Pancreas (tissue), 10 donors: Measurements from ENCODE around the gene ATP5F1D. TPM values are rescaled to one million over a fixed set of nuclear protein-coding genes. Genes with fewer than 3 reads are reported as not detected.
A peak's percentile ranks its signal among the peaks of the same experiment; 100 is the strongest.

Experiments
- ATAC-seq, 4 donors: fragments of 200-7000 bp; cut with Tn5 transposase; one replicate each; pipeline versions ENCODE4 v1.8.0 to v1.9.1; 2020; ENCODE audit warnings: mild to moderate bottlenecking in 4 of 4, moderate library complexity in 4 of 4
- DNase-seq, 6 donors: peaks; one replicate each; pipeline ENCODE4 v3.0.0-alpha.2; 2020
- FAIRE-seq: peaks from 2 replicates; lab custom pipeline; 2012; peaks lifted over from hg19 to GRCh38; lab: Jason Lieb, UNC
- H3K27ac ChIP-seq, 4 donors: fragments of 200-600 bp; sonication (generic); 1 replicate in 3 of 4; 2 replicates in 1 of 4; pipeline versions ENCODE4 v1.5.0 to v1.8.0; 2020
- H3K27me3 ChIP-seq, 4 donors: fragments of 200-600 bp; one replicate each; pipeline ENCODE4 v1.8.0; 2021
- H3K36me3 ChIP-seq, 3 donors: fragments of 200-600 bp; sonication (generic) in 1 of 3; one replicate each; pipeline versions ENCODE4 v1.5.0 to v1.8.0; 2020 to 2021
- H3K4me1 ChIP-seq, 3 donors: fragments of 200-600 bp; one replicate each; pipeline ENCODE4 v1.8.0; 2021
- H3K4me3 ChIP-seq, 4 donors: fragments of 200-600 bp; sonication (generic) in 2 of 4; one replicate each; pipeline versions ENCODE4 v1.5.0 to v1.8.0; 2020 to 2021
- H3K9me3 ChIP-seq, 4 donors: fragments of 200-600 bp; one replicate each; pipeline ENCODE4 v1.8.0; 2021
- WGBS, 2 donors: extraction: QIAGEN DNeasy Blood & Tissue Kit; methylation state at CpG; one replicate each; pipeline ENCODE4 v1.1.7; 2013; 5-methylcytosine and 5-hydroxymethylcytosine counted together
- intact Hi-C, 3 donors: fragments of 100-400 bp; cut with DNase I; formaldehyde crosslinking; loops; one replicate each; pipeline versions ENCODE4 v1.11.1 to v1.14.2; 2022
- polyA plus RNA-seq, 2 donors: library from polyadenylated mRNA; stranded (reverse); fragments of 200-250 nt; gene quantifications; one replicate each; pipeline ENCODE4 v1.2.3, GENCODE V29; 2013
- total RNA-seq, 6 donors: library from RNA; stranded (reverse); fragmentation: NEBNext Ultra II Directional in 4 of 6; extraction: Animal tissue kit (Norgen Biotek cat#: 25700) in 4 of 6; gene quantifications; one replicate each; pipeline versions ENCODE4 v1.2.1 to v1.2.4, GENCODE V29; 2021 to 2023
- TF ChIP-seq, protein P1 (sequence below), 4 donors: fragments of 200-600 bp; sonication (generic) in 3 of 4; IDR thresholded peaks; one replicate each; pipeline versions ENCODE4 v1.5.0 to v1.8.0; 2021; ENCODE audit warnings: antibody characterized with exemption in 4 of 4
- donor health status: healthy with polysubstance abuse.
- donor health status: DM: no; HTN: no; CAD: no; lungs with moderate emphysema.
- donor health status: DM: no; HTN: no; CAD: no.
- donor health status: control.
- donor health status: control.
- donor health status: Bipolar disorder and iron deficiency.
- donor health status: DM: yes; HTN: yes; CAD: no.
- donor health status: DM: no; HTN: no; CAD: no.
- donor health status: DM: no; HTN: no; CAD: no.
- donor health status: DM: yes; HTN: yes; CAD: no.

ATP5F1D gene
- total and polyA plus RNA-seq, 8 donors = 97.3 to 515 (median 167) TPM

DNA sequence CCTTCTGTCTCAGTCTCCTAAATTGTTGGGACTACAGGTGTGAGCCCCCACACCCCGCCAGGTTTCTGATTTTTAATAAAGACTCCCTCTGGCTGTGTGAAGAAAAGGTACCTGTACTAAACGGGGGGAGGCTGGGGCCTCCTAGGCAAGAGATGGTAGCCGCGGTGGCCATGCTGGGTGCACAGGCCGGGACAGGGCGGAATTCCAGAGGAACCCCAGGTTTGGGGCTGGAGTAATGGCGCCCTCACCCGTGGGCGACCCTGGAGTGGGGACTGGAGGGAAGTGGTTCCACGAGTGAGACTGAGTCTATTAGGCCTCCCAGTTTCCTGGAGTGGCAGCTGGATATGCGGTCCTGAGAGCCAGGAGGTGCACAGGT is 2.1 kb upstream of the ATP5F1D start:
- no peak overlapping the region for H3K4me3 ChIP-seq
- intact Hi-C loops = no loop called here
- DNase-seq = no peak
- H3K9me3 ChIP-seq = no peaks in the 10 kb centered on the region
- TF ChIP-seq, protein P1, sequence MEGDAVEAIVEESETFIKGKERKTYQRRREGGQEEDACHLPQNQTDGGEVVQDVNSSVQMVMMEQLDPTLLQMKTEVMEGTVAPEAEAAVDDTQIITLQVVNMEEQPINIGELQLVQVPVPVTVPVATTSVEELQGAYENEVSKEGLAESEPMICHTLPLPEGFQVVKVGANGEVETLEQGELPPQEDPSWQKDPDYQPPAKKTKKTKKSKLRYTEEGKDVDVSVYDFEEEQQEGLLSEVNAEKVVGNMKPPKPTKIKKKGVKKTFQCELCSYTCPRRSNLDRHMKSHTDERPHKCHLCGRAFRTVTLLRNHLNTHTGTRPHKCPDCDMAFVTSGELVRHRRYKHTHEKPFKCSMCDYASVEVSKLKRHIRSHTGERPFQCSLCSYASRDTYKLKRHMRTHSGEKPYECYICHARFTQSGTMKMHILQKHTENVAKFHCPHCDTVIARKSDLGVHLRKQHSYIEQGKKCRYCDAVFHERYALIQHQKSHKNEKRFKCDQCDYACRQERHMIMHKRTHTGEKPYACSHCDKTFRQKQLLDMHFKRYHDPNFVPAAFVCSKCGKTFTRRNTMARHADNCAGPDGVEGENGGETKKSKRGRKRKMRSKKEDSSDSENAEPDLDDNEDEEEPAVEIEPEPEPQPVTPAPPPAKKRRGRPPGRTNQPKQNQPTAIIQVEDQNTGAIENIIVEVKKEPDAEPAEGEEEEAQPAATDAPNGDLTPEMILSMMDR (IDR thresholded peaks at IDR 0.05) = no peak
- FAIRE-seq = no peak
- WGBS, 2 donors = 84 to 85% methylated on average over 11 of the region's 11 CpGs
- ATAC-seq = no peak
- H3K4me1 ChIP-seq = peaks cover 28 to 33% (median 30%) of the 10 kb centered on the region in 3 donors
- peak overlapping the region; percentile 37 to 75 (median 68) for H3K27ac ChIP-seq
- no peaks in the 10 kb centered on the region for H3K36me3 ChIP-seq
- no peaks in the 10 kb centered on the region for H3K27me3 ChIP-seq

DNA sequence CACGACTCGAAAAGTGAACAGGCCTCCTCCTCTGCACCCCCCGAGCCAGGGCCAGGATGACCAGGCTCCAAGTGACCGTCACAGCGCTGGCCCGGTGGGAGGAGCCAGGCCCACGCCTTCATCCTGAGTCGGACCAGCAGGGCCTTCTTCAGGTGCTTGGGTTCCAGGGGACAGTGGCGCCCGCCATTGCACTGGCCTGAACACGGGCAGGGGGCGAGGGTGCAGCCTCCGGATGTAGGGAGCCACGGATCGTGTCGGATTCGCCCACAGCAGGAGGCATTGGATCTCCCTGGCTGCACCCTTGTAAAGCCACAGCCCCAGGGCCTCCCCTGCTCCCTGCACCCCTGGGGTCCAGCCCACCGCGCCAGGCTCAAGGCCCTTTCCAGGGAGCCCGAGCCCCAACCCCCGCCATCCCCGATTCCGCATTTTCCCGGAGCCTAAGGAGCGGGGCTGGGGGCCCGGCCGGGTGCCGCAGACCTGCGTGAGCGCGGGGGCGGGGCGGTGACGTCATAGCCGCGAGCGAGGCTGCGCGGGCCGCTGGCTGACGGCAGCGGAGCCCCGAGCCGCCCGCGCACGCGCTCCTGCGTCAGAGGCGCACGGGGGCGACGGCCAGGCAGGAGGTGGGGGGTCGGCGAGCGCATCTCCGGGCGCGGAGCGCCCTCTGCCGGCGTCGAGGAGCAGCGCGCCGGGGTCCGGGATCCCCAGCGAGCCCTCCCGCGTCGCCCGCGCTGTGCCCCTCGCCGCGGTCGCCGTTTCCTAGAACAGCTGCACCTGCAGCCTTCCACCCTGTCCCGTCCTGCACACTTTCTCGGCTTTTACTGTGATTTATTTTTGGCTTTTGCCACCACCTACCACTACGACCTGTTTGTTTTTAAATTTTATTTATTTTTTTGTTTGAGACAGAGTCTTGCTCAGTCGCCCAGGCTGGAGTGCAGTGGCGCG is 1.5 kb upstream of the ATP5F1D start:
- Histone ChIP-seq H3K27ac (peak overlapping the region; percentile 37 to 75 (median 68)), H3K4me3 (peak overlapping the region in 2 of 4 donors; percentile 24 to 97), H3K4me1 (peaks cover 34 to 40% (median 36%) of the 10 kb centered on the region in 3 donors), H3K27me3 (no peaks in the 10 kb centered on the region), H3K36me3 (no peaks in the 10 kb centered on the region), H3K9me3 (no peaks in the 10 kb centered on the region)
- intact Hi-C loops = no loop called here
- WGBS, 2 donors = 15 to 22% methylated on average over 59 to 84 of the region's 84 CpGs
- peak in 5 of 6 donors; percentile 73 to 89 (median 82) for DNase-seq
- TF ChIP-seq, protein P1 (IDR thresholded peaks at IDR 0.05) = peak; percentile 82 to 94 (median 88)
- no peak for FAIRE-seq
- peak; percentile 23 to 45 (median 38) for ATAC-seq

DNA sequence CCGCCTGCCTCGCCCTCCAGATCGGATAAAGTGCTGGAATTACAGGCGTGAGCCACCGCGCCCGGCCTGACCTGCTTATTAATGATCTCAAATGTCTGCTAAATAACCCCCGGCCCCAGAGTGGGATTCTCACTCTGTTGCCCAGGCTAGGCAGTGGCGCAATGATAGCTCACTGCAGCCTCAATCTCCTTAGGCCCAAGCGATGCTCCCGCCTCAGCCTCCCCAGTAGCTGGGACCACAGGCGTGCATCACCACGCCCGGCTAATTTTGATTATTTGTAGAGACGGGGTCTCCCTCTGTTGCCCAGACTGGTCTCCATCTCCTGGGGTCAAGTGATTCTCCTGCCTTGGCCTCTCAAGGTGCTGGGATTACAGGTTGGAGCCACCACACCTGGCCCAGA is 626 bp upstream of the ATP5F1D start:
- intact Hi-C loops = no loop called here
- peak overlapping the region in 3 of 4 donors; percentile 66 to 83 (median 81) for H3K27ac ChIP-seq
- DNase-seq (peak in 1 of 6 donors; percentile 43), FAIRE-seq (no peak), ATAC-seq (no peak)
- H3K36me3 ChIP-seq = no peaks in the 10 kb centered on the region
- H3K4me1 ChIP-seq = peaks cover 42 to 48% (median 44%) of the 10 kb centered on the region in 3 donors
- H3K27me3 ChIP-seq = no peaks in the 10 kb centered on the region
- TF ChIP-seq, protein P1 (IDR thresholded peaks at IDR 0.05) = no peak
- H3K4me3 ChIP-seq = peak overlapping the region in 1 of 4 donors; percentile 97
- H3K9me3 ChIP-seq = no peaks in the 10 kb centered on the region
- WGBS, 2 donors = 48 to 54% methylated on average over 15 of the region's 15 CpGs

DNA sequence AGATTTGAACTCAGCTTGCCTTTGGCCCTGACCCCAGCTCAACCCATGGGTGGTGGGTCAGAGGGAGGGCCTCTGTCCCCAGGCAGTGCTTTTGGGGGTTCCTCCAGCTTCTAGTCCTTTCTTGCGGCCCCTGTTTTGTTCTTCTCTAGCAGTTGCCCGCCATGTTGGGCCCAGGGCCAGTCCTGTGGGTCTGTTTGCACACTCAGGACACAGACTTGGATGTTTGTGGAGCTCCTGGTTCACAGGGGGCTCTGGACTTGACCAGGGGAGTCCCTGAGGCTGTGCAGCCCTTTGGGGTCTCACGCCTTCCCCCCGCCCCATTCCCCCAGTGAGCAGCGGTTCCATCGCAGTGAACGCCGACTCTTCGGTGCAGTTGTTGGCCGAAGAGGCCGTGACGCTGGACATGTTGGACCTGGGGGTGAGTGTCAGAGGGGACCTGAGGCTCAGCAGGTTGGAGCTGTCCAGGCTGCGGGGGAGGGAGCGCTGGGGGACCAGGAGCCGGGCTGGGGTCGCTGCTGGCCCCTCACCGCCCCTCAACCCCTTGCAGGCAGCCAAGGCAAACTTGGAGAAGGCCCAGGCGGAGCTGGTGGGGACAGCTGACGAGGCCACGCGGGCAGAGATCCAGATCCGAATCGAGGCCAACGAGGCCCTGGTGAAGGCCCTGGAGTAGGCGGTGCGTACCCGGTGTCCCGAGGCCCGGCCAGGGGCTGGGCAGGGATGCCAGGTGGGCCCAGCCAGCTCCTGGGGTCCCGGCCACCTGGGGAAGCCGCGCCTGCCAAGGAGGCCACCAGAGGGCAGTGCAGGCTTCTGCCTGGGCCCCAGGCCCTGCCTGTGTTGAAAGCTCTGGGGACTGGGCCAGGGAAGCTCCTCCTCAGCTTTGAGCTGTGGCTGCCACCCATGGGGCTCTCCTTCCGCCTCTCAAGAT is 2.5 kb downstream of the ATP5F1D start:
- DNase-seq = peak; percentile 84 to 93 (median 88)
- Histone ChIP-seq H3K4me3 (peak overlapping the region in 2 of 4 donors; percentile 4 to 23), H3K27ac (peak overlapping the region; percentile 49 to 79 (median 67)), H3K9me3 (no peaks in the 10 kb centered on the region), H3K4me1 (peaks cover 49 to 58% (median 53%) of the 10 kb centered on the region in 3 donors), H3K27me3 (no peaks in the 10 kb centered on the region), H3K36me3 (no peaks in the 10 kb centered on the region)
- ATAC-seq = peak; percentile 38 to 65 (median 61)
- no peak for FAIRE-seq
- intact Hi-C loops = loop anchor here in 1 of 3 donors (2.0 kb wide), 1 partner anchor 23 kb away; no protein-coding TSS in a partner anchor
- 27 to 33% methylated on average over 33 of the region's 33 CpGs for WGBS, 2 donors
- TF ChIP-seq, protein P1 (IDR thresholded peaks at IDR 0.05) = peak; percentile 86 to 95 (median 92)
